HEK293T (cell line): Measurements from ENCODE around the gene BEND7.

Experiments
- ARNT ChIP-seq: fragments of 450-650 bp; IDR thresholded peaks from 2 replicates; pipeline ENCODE4 v1.6.1; 2017; ENCODE audit warnings: mild to moderate bottlenecking
- BHLHE40 ChIP-seq: fragments of 450-650 bp; IDR thresholded peaks from 2 replicates; pipeline ENCODE4 v1.6.1; 2016; ENCODE audit warnings: mild to moderate bottlenecking, moderate library complexity, borderline replicate concordance
- L3MBTL2 ChIP-seq: fragments of 450-650 bp; conservative IDR thresholded peaks from 2 replicates; pipeline ENCODE4 v1.6.1; 2016; ENCODE audit warnings: mild to moderate bottlenecking
- ZNF384 ChIP-seq: fragments of 450-650 bp; IDR thresholded peaks from 2 replicates; pipeline ENCODE4 v1.6.1; 2016

GRCh38 chr10:13496164-13496563, 32.6 kb downstream of the BEND7 start:
- TF ChIP-seq BHLHE40: no peak
- TF ChIP-seq L3MBTL2: no peak
- no peak for TF ChIP-seq ZNF384
- no peak for TF ChIP-seq ARNT
